LoVo (cell line): Measurements from ENCODE around the gene XRN1.
"Not testable (repeated sequence)": the region's sequence is repeated elsewhere in the genome, so short reads cannot be mapped to it uniquely, and the experiment has no call there.

Experiments used
- DNase-seq: peaks from one replicate; pipeline ENCODE4 v3.0.0-alpha.2; 2016; ENCODE audit warnings: low spot score

The XRN1 gene

DNA sequence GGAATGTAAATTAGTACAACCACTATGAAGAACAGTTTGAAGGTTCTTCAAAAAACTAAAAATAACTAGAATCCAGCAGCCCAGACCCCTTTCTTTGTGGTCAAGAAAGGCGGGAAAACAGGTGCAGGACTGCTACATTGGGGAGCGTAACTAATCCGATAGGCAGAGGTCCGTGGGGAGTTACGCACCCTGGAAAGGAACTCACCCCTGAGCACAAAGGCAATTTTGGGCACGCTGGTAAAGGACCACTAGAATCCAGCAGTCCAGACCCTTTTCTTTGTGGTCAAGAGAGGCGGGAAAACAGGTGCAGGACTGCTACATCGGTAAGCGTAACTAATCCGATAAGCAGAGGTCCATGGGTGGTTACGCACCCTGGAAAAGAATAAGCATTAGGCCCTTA is 9.7 kb downstream of the XRN1 start:
- not testable (repeated sequence) for DNase-seq

DNA sequence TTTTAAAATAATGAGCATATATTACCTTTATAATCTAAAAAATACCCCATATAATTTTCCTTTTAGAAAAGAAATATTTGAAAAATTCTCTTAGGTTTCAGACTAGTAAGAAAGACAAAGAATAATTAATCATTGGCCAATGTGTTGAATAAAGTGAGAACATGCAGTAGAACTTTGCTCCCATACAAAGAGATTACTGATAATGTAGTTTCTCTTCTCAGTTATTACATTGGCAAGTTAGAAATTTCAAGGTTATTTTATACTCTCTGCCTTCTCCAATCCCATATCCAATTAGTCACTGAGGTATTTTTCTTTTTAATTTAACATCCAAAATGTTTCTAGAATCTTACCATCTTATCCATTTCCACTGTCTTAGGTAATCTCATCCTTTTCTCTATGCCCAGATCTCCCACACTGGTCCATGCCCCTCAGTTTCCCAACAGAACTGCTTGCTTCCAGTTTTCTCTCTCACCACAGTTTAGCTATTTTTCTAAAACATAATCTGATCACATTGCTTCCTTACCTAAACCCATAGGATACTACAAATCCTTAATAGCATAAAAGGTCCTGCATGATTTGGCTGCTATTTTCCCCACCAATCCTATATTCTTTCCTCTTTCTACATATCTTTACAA is 10.8 kb downstream of the XRN1 start:
- DNase-seq: no peak

DNA sequence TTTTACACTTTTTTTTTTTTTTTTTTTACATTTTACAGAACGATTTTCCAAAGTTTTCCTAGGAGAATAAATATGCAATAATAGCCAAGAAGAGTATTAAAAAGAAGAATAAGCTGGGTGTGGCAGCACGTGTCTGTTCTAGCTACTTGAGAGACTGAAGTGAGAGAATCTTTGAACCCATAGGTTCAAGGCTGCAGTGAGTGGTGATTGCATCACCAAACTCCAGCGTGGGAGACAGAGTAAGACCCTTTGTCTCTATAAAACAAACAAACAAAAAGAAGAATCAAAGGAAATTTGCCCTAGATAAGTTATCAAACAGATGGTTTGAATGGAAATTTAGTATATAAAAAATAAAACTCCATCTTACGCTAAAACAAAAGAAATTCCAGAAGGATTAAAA is 13.3 kb downstream of the XRN1 start:
- no peak for DNase-seq

DNA sequence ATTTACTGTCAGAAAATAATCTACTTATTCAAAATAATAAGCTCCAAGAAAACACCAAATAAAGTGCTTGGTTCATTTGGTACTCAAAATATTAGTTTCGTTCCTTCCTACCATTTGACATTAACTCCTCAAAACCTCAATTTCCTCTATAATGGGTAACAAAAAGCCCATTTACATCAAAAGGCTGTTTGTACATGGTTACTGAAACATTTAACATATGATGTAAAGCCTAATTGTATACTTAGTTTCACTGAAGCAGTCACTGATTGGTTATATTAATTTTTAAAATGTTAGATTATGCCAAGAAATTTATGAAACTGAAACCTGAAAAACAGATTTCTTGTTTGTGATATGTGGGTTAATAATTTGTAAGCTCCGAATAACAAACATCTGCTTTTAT is 14.7 kb downstream of the XRN1 start:
- no peak for DNase-seq

DNA sequence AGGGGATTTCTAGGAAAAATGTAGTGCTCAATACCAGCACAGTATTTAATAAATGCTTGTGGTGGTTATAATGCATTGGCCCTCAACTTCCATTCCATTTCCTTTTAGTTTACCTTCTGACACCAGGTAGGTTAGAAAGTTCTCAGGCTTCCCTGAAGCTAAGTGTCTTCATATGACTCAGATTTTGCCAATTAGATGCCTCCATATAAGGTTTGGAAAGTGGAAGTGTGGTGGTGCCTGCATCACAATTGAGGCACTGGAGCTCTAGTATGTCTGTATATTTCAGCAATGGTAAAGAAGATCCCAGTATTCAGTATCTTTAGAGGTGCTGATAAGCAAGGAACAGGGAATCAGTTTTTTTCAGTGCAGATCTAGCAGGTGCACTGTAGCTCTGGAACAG is 18.3 kb downstream of the XRN1 start:
- no peak for DNase-seq

DNA sequence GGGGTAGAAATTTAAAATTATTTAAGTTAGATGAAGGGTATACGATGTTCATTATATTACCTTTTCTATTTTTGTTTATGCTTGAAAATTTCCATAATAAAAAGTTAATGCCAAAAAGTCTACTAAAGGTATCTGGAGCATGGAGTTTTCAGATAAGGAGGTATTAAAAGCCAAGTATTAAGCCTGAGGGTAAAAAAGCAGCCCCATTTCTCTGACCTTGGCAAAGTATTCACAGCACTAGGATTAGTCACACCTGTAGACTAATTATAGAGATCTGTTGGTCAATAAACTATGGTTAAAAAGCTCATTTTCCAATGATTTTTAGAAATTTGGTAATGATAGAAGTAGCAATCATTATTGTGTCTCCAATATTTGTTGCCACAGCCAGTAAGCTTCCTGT is 23.1 kb downstream of the XRN1 start:
- no peak for DNase-seq

DNA sequence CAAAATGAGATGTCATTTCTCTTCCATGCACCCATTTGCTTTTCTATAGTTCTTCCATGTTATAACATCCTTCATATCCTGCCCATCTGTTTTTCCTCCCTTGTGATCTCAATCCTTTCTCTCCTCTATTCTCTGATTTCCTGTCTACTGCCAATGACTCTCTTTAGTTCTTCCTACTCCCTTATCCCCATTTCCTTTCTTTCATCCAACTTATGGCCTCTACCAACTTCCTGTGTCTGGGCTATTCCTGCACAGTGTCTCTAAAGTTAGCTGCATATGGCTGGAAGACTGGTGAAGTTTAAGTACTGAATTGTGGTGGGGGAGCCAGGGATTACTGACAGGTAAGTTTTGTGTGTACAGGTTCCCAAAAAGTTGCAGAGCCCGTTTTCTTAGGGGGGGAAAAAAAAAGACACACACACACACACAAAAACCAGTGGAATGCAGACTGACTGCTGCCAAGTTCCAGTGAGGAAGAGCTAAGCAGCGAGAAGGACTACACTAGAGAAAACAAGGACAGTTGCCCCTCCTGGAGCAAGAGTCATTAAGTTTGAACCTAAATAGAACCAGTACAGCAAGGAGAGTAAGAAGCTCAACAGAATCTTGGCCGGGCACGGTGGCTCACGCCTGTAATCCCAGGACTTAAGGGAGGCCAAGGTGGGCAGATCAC is 28.8 kb downstream of the XRN1 start:
- DNase-seq: no peak

DNA sequence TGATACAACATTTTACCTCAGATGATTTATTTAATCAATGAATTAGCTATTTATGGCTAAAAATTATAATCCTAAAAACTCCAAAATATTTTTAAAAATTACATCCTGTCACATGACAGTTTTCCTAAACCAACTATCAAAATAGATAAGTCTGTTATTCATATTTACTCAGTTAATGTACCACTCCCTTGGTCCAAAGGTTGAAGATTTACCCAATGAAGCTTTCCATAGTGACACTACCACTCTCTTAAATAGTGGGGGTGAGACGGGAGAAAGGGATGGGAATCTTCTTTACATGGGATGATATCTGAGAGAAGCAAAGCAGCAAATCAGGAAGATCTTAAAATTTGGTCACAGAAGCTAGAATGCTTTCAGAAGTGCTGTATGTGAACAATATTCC is 30.5 kb downstream of the XRN1 start:
- DNase-seq: no peak

DNA sequence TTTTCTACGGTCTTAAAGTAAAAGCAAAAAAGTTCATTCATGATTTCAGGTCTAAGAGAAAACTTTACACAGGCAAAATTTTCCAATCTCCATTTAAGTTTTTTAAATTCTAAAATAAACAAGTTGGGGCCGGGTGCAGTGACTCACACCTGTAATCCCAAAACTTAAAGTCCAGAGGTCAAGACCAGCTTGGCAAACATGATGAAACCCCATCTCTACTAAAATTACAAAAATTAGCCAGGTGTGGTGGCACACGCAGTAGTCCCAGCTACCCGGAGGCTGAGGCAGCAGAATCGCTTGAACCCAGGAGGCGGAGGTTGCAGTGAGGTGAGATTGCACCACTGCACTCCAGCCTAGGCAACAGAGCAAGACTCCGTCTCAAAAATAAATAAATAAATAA is 47.3 kb downstream of the XRN1 start:
- DNase-seq: not testable (repeated sequence)

DNA sequence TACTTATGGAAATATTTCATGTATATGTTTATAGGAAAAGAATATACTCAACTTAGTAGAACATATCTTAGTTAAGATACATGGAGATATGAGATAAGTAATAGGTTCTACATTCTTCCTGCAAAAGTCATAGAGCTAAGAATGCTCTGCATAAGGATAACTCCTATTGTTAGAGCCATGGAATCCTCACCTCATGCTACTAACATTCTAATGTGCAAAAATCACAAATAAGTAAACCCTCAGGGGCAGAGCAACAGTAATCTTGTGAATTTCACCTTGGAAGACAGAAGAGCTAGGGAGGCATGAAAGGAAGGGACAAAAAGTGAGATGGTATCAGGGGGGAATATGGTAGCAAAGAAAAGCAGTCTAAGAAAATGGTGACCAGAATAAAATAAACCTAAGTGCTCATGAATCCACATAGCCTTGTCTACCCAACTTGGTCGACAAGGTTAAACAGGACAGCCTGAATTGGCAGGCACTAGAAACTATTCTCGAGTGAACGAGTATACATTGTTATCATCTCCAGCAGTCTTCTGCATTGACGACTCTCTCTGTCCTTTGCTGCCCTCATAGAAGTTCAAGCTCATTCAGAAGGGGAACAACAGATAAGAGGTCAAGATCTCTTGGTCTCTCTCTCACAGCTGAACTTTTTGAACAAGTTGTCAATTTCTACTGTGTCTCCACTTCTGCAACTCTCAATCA is 52.8 kb downstream of the XRN1 start:
- DNase-seq: no peak

DNA sequence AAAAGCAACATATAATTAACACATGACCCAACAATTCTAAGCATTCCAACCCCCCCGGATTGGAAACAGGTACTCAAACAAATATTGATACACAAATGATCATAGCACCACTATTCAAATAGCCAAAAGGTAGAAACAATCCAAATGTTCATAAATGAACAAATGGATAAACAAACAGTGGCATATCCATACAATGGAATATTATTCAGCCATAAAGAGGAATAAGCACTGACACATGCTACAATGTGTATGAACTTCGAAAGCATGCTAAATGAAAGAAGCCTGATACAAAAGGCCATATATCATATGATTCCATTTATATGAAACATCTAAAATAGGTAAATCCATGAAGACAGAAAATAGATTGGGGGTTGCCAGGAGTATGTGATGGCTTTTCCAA is 62.8 kb downstream of the XRN1 start:
- no peak for DNase-seq

DNA sequence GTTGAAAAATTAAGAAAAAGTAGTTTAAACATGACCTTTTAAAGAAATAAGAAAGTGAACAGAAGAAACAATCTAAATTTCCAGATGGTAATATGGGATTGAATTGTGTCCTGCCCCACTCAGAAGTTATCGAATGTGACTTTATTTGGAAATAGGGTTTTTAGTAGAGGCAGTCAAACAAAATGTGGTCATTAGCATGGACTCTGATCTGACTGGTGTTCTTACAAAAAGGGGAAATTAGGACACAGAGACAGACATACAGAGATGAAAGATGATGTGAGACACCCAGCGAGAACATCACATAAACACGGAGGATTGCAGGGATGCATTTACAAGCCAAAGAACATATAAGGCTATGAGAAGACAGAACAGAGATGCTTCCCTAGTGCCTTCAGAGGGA is 73.2 kb downstream of the XRN1 start:
- DNase-seq: no peak

DNA sequence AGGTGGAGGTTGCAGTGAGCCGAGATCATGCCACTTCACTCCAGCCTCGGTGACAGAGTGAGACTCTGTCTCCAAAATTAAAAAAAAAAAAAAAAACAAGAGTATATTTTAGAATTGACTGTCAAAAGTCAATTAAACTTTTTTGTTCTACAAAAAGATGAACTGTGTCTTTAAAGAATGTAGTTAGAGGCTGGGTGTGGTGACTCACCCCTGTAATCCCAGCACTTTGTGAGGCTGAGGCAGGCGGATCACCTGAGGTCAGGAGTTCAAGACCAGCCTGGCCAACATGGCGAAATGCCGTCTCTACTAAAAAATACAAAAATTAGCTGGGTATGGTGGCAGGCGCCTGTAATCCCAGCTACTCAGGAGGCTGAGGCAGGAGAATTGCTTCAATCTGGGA is 78.3 kb downstream of the XRN1 start:
- not testable (repeated sequence) for DNase-seq

DNA sequence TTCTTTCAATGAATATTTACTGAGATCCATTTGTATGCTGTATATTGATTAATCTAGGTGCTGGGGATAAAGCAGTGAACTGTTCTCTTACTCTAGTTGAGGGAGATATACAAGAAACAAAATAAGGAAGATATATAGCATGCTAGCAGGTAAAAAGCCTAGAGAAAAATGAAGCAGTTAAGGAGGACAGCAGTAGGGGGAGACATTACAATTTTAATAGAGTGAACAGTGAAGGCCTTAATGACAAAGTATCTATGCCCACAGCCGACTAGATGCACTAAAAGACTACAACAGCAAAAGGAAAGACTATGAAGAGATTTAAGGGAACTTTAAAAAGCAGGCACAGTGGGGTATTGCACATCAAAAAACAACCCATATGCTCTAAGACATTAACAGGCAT is 81.4 kb downstream of the XRN1 start:
- DNase-seq: no peak

DNA sequence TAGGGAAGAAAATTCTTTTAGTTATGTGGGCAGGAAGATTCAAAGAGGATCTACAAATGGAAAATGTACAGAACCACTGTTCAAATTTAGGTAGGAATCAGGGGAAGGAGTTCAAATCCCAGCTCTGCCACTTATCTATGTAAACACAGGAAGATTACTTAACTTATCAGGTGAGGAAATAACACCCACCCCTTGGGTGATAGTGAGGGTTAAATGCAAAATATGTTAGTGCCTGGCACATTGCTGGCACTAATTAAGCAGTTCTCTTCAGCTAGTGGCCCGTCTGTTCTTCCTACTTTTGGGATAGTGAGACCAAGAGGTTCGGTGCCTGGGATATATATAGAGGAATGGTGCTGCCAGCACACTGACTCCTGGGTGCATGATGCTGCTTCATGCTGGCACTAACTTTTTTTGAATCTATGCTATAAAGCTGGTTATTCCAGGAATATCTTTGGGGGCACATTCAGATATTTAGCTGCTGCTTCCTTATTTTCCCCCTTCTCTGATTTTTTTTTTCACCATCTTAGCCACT is 83.8 kb downstream of the XRN1 start:
- DNase-seq: no peak

DNA sequence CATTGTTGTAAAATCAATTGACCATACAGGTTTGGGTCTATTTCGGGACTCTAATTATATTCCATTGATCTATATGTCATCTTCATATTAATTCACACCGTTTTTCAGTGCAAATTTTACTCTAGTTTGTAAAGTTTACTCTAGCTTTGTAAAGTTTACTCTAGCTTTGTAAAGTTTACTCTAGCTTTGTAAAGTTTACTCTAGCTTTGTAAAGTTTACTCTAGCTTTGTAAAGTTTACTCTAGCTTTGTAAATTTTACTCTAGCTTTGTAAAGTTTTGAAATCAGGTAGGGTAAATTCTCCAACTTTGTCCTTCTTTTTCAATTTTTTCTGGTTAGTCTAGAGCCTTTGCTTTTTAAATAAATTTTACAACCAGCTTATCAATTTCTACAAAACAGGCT is 84.4 kb downstream of the XRN1 start:
- not testable (repeated sequence) for DNase-seq

DNA sequence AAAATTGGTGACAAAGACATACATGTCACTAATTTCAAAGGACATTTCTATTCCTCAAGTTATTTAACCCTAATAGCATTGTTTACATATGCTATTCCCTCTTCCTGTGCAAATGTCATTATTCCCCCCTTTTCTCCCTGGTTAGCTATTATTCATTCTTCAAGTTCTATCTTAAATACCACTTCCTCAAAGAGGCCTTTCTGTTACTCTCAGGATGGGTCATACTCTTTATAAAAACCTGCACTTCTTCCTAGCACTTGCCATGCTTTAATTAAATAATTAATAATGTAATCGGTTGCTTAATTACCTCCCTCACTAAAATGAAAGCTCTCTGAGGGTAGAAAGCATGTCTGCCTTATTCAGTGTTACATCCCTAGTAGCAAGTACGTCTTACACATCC is 88.5 kb downstream of the XRN1 start:
- no peak for DNase-seq

DNA sequence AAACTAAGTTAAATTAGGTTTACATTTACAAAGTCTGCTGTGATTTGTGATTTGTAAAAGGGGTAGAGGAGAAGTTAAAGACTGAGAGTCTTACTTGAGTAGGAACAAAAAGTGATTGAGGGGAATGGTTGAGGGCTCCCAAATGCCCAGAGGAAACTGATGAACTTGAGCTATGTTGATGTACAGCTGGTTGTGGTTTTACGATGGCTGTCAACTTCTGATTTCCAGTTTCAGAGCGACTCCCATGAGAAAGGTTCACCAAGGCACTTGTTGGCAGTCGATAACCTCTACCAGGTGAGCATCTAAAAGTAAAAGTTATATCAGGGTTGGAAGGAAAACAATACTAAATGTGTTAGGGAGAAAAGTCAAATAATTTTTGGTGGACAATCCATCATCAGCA is 91.0 kb downstream of the XRN1 start:
- no peak for DNase-seq

DNA sequence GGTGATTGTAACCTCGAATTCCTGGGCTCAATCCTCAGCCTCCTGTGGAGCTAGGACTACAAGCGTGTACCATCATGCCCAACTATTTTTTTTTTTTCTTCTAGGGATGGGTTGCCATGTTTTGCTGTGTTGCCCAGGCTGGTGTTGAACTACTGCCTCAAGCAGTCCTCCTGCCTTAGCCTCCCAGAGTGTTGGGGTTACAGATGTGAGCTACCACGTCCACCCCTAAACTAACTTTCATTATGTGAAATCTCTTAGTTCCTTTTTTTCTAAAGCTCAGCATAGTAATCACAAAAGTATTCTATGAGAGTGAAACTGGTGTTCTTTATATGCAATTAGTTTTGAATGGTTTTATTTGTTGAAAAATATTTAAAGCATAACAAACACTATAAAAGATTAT is 92.1 kb downstream of the XRN1 start:
- no peak for DNase-seq

DNA sequence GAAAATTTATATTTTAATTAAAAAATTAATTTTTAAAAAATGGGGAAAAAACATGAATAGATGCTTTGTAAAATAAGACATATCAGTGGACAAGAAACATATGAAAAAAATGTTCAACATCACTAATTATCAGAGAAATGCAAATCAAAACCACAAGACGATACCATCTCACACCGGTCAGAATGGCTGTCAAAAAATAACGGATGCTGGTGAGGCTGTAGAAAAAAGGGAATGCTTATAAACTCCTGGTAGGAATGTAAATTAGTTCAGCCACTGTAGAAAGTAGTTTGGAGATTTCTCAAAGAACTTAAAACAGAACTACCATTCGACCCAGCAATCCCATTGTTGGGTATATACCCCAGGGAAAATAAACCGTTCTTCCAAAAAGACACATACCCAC is 93.8 kb downstream of the XRN1 start:
- no peak for DNase-seq

DNA sequence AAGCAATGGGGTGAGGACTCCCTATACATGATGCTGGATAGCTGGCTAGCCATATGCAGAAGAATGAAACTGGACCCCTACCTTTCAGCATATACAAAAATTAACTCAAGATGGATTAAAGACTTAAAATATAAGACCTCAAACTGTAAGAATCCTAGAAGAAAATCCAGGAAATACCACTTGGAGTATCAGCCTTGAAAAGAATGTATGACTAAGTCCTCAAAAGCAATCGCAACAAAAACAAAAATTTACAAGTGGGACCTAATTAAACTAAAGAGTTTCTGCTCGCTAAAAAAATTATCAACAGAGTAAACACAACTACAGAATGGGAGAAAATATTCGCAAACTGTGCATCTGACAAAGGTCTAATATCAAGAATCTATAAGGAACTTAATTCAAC is 94.3 kb downstream of the XRN1 start:
- no peak for DNase-seq

DNA sequence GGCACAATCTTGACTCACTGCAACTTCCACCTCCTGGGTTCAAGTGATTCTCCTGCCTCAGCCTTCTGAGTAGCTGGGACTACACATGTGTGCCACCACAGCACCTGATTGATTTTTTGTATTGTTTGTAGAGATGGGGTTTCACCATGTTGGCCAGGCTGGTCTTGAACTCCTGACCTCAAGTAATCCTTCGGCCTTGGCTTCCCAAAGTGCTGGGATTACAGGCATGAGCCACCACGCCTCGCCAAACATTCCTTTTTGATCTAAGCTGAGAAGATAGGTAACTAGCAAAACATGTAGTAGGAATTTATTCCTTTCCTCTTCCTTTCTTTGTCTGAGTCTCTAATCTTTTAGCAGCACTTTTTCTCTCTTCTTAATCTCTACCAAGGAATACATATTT is 95.1 kb downstream of the XRN1 start:
- DNase-seq: not testable (repeated sequence)

DNA sequence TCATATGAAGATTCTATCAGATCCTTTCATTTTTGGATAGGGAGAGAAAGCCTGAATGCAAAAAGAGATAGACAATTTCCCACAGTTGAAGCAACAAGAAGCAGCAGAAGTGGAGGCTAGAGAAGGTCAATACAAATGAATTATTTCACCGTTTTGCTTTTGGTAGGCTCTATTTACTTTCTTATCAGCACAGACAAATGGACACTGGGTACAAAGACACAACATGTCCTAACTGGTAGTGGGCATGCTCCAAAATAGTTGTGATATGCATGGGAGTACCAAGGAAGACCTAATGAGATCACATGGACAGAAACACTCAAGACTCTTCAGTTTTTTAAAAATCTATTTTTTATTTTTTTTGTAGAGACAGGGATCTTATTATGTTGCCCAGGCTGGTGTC is 99.4 kb downstream of the XRN1 start:
- DNase-seq: no peak
